DOHH2 (cell line): Measurements from ENCODE around the gene TMEM165.

Source experiments
- H3F3A ChIP-seq: fragments of 200-600 bp; sonication (generic), shearing (Covaris generic); 2 replicates; pipeline ENCODE4 v1.6.0; 2016; ENCODE audit warnings: antibody characterized with exemption, mild to moderate bottlenecking; ENCODE audit not compliant: control insufficient read depth, insufficient read depth
- H3K27ac ChIP-seq: fragments of 200-600 bp; sonication (generic); 2 replicates; pipeline ENCODE4 v1.5.1; 2014; ENCODE audit warnings: low read depth, mild to moderate bottlenecking, low read length, moderate library complexity
- H3K27me3 ChIP-seq: fragments of 200-600 bp; sonication (generic); 2 replicates; pipeline ENCODE4 v1.6.1; 2014; ENCODE audit warnings: mild to moderate bottlenecking, low read length, mixed read lengths; ENCODE audit not compliant: control insufficient read depth
- H3K36me3 ChIP-seq: fragments of 200-600 bp; sonication (generic); 2 replicates; pipeline ENCODE4 v1.6.1; 2014; ENCODE audit warnings: mild to moderate bottlenecking, low read length, moderate library complexity, mixed read lengths; ENCODE audit not compliant: control insufficient read depth
- H3K4me1 ChIP-seq: fragments of 200-600 bp; sonication (generic); 2 replicates; pipeline ENCODE4 v1.6.1; 2014; ENCODE audit warnings: mild to moderate bottlenecking, low read length, mixed read lengths; ENCODE audit not compliant: control insufficient read depth
- H3K4me2 ChIP-seq: fragments of 200-600 bp; sonication (generic); 2 replicates; pipeline ENCODE4 v1.6.0; 2014; ENCODE audit warnings: mild to moderate bottlenecking, low read length, moderate library complexity
- H3K4me3 ChIP-seq: fragments of 200-600 bp; sonication (generic); 2 replicates; pipeline ENCODE4 v1.5.1; 2014; ENCODE audit warnings: mild to moderate bottlenecking, low read length, mixed read lengths
- H3K79me2 ChIP-seq: fragments of 200-600 bp; sonication (generic); 2 replicates; pipeline ENCODE4 v1.6.1; 2014; ENCODE audit warnings: mild to moderate bottlenecking, low read length, mixed read lengths; ENCODE audit not compliant: control insufficient read depth
- H3K9me2 ChIP-seq: fragments of 200-600 bp; sonication (generic); replicated peaks from 2 replicates; pipeline ENCODE4 v1.6.1; 2014; ENCODE audit warnings: mild to moderate bottlenecking, low read length, mixed read lengths; ENCODE audit not compliant: control insufficient read depth
- H3K9me3 ChIP-seq: fragments of 200-600 bp; sonication (generic); 2 replicates; pipeline ENCODE4 v1.6.1; 2014; ENCODE audit warnings: antibody characterized with exemption, low read length, mixed read lengths; ENCODE audit not compliant: control insufficient read depth, insufficient read depth
- H4K20me1 ChIP-seq: fragments of 200-600 bp; sonication (generic); 2 replicates; pipeline ENCODE4 v1.6.0; 2014; ENCODE audit warnings: low read depth, mild to moderate bottlenecking, antibody characterized with exemption, low read length, moderate library complexity; ENCODE audit not compliant: control insufficient read depth, insufficient read depth
- CTCF ChIP-seq: fragments of 200-600 bp; sonication (generic); IDR thresholded peaks from one replicate; pipeline ENCODE4 v1.5.1; 2014; ENCODE audit warnings: antibody characterized with exemption, mild to moderate bottlenecking, low read depth, low read length; ENCODE audit not compliant: poor library complexity, severe bottlenecking
- EZH2phosphoT487 ChIP-seq: fragments of 200-600 bp; sonication (generic); IDR thresholded peaks from 2 replicates; pipeline ENCODE4 v1.6.1; 2017; ENCODE audit warnings: borderline replicate concordance, mild to moderate bottlenecking, antibody characterized with exemption, low read length, moderate library complexity, mixed read lengths

TMEM165 gene

GRCh38 chr4:55409468-55410171 lies 13.9 kb downstream of the TMEM165 start:
- peaks cover 15% of the 10 kb centered on the region; the same call in 1 of the 2 replicates for H4K20me1 ChIP-seq

GRCh38 chr4:55410431-55410830 lies 14.7 kb downstream of the TMEM165 start:
- TF ChIP-seq CTCF, result no peak
- no peak for TF ChIP-seq EZH2phosphoT487
- Histone ChIP-seq H3K4me2 (no peak overlapping the region), H3K27me3 (no peaks in the 10 kb centered on the region), H3K79me2 (peaks cover 90% of the 10 kb centered on the region), H3K4me3 (no peak overlapping the region), H3F3A (0 out of 2 replicates have a peak, but pooled peaks cover 2% of the 10 kb centered on the region), H3K9me3 (no peaks in the 10 kb centered on the region), H4K20me1 (peaks cover 12% of the 10 kb centered on the region; the same call in 1 of the 2 replicates), H3K4me1 (peaks cover 14% of the 10 kb centered on the region), H3K36me3 (peaks cover 80% of the 10 kb centered on the region), H3K27ac (no peak overlapping the region), H3K9me2 (no peaks in the 10 kb centered on the region)

More at GRCh38 chr4:55409468-55410171, 13.9 kb downstream of the TMEM165 start:
- H3K27ac ChIP-seq, result no peak overlapping the region
- no peak overlapping the region for H3K4me3 ChIP-seq
- H3K4me1 ChIP-seq, result peaks cover 14% of the 10 kb centered on the region
- peaks cover 90% of the 10 kb centered on the region for H3K79me2 ChIP-seq
- no peaks in the 10 kb centered on the region for H3K9me3 ChIP-seq
- TF ChIP-seq CTCF (no peak), EZH2phosphoT487 (no peak)
- peaks cover 80% of the 10 kb centered on the region for H3K36me3 ChIP-seq
- H3K4me2 ChIP-seq, result no peak overlapping the region
- H3F3A ChIP-seq, result 0 out of 2 replicates have a peak, but pooled peaks cover 2% of the 10 kb centered on the region
- H3K27me3 ChIP-seq, result no peaks in the 10 kb centered on the region
- H3K9me2 ChIP-seq, result no peaks in the 10 kb centered on the region

- peaks cover 79% of the 10 kb centered on the region for H3K36me3 ChIP-seq
- H3F3A ChIP-seq, result 0 out of 2 replicates have a peak, but pooled peaks cover 2% of the 10 kb centered on the region
- H3K4me2 ChIP-seq, result no peak overlapping the region
- no peak overlapping the region for H3K27ac ChIP-seq
- peaks cover 14% of the 10 kb centered on the region for H3K4me1 ChIP-seq
- peaks cover 87% of the 10 kb centered on the region for H3K79me2 ChIP-seq
- TF ChIP-seq CTCF (no peak), EZH2phosphoT487 (no peak)
- H3K9me2 ChIP-seq, result no peaks in the 10 kb centered on the region
- no peaks in the 10 kb centered on the region for H3K27me3 ChIP-seq
- H3K4me3 ChIP-seq, result no peak overlapping the region
- H4K20me1 ChIP-seq, result peaks cover 9% of the 10 kb centered on the region; the same call in 1 of the 2 replicates
- no peaks in the 10 kb centered on the region for H3K9me3 ChIP-seq
Measured at GRCh38 chr4:55411621-55412020, 15.9 kb downstream of the TMEM165 start.
